Vagina (tissue), 2 donors: ENCODE results near the gene NACAD. TPM values are rescaled to one million over a fixed set of nuclear protein-coding genes. Genes with fewer than 3 reads are reported as not detected.

ENCODE experiments used
- DNase-seq, 2 donors: peaks; one replicate each; pipeline ENCODE4 v3.0.0-alpha.2; 2017; ENCODE audit errors: extremely low spot score in 2 of 2
- H3K27ac ChIP-seq: fragments of 200-600 bp; sonication (generic); one replicate; pipeline ENCODE4 v1.5.1; 2019
- H3K27me3 ChIP-seq: fragments of 200-600 bp; sonication (generic); one replicate; pipeline ENCODE4 v1.5.1; 2019
- H3K36me3 ChIP-seq, 2 donors: fragments of 200-600 bp; sonication (generic); one replicate each; pipeline ENCODE4 v1.5.1; 2017 to 2019
- H3K4me1 ChIP-seq: fragments of 200-600 bp; sonication (generic); one replicate; pipeline ENCODE4 v1.5.1; 2019
- H3K4me3 ChIP-seq, 2 donors: fragments of 200-600 bp; sonication (generic); 1 replicate in 1 of 2; 2 replicates in 1 of 2; pipeline ENCODE4 v1.5.1; 2016 to 2019
- H3K9me3 ChIP-seq: fragments of 200-600 bp; sonication (generic); one replicate; pipeline ENCODE4 v1.5.1; 2019
- POLR2A ChIP-seq, 2 donors: fragments of 450-650 bp; IDR thresholded peaks; one replicate each; pipeline ENCODE4 v1.6.1; 2017; ENCODE audit warnings: antibody characterized with exemption in 2 of 2, mild to moderate bottlenecking in 2 of 2, moderate library complexity in 2 of 2
- POLR2AphosphoS5 ChIP-seq, 2 donors: sonication (generic); formaldehyde crosslinking; IDR thresholded peaks; one replicate each; pipeline ENCODE4 v1.9.0; 2017; ENCODE audit warnings: antibody characterized with exemption in 2 of 2, mild to moderate bottlenecking in 2 of 2, low read depth in 1 of 2; ENCODE audit not compliant: insufficient read depth in 1 of 2
- intact Hi-C: fragments of 100-400 bp; cut with DNase I; formaldehyde crosslinking; loops from one replicate; pipeline ENCODE4 v1.15.1; 2023
- total RNA-seq: library from RNA; depleted of rRNA; stranded (reverse); fragments of >200 nt; gene quantifications from one replicate; pipeline ENCODE4 v1.2.3, GENCODE V29; 2016
- TF ChIP-seq, protein P1 (sequence below), 3 experiments: fragments of 450-650 bp in 2 of 3; fragments of 200-600 bp in 1 of 3; sonication (generic) in 1 of 3; IDR thresholded peaks; one replicate each; pipeline ENCODE4 v1.5.1; 2017 to 2019; ENCODE audit warnings: antibody characterized with exemption in 3 of 3, mild to moderate bottlenecking in 2 of 3, moderate library complexity in 2 of 3

NACAD gene
- total RNA-seq, 1 donor from 2014 or later, result 9.6 TPM

DNA sequence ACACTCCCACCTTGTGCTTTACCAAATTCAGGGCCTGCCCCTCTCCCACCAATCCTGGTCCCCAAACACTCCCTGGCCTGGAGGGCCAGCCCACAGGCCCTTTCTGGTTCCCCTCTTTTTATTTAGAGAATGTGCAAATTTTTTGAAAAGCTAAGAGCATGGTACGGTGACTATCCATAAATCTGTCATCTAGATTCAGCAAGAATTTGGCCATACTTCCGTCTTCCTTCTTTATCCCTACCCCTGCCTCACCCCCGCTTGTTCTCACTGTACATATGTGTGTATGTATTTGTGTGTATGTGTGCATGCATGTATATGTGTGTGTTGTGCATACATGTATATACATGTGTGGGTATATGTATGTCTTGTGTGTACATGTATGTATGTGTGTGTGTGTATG, 30.8 kb upstream of the NACAD start:
- Histone ChIP-seq H3K27ac (no peak overlapping the region), H3K4me1 (no peaks in the 10 kb centered on the region), H3K9me3 (no peaks in the 10 kb centered on the region), H3K36me3 (no peaks in the 10 kb centered on the region), H3K4me3 (no peak overlapping the region), H3K27me3 (no peaks in the 10 kb centered on the region)
- intact Hi-C loops, result no loop called here
- TF ChIP-seq, protein P1, sequence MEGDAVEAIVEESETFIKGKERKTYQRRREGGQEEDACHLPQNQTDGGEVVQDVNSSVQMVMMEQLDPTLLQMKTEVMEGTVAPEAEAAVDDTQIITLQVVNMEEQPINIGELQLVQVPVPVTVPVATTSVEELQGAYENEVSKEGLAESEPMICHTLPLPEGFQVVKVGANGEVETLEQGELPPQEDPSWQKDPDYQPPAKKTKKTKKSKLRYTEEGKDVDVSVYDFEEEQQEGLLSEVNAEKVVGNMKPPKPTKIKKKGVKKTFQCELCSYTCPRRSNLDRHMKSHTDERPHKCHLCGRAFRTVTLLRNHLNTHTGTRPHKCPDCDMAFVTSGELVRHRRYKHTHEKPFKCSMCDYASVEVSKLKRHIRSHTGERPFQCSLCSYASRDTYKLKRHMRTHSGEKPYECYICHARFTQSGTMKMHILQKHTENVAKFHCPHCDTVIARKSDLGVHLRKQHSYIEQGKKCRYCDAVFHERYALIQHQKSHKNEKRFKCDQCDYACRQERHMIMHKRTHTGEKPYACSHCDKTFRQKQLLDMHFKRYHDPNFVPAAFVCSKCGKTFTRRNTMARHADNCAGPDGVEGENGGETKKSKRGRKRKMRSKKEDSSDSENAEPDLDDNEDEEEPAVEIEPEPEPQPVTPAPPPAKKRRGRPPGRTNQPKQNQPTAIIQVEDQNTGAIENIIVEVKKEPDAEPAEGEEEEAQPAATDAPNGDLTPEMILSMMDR (IDR thresholded peaks at IDR 0.05), result no peak
- TF ChIP-seq POLR2A (IDR thresholded peaks at IDR 0.05) (no peak), POLR2AphosphoS5 (IDR thresholded peaks at IDR 0.05; ENCODE audit: insufficient read depth in 1 of 2, low read depth in 1 of 2) (no peak)
- no peak for DNase-seq

DNA sequence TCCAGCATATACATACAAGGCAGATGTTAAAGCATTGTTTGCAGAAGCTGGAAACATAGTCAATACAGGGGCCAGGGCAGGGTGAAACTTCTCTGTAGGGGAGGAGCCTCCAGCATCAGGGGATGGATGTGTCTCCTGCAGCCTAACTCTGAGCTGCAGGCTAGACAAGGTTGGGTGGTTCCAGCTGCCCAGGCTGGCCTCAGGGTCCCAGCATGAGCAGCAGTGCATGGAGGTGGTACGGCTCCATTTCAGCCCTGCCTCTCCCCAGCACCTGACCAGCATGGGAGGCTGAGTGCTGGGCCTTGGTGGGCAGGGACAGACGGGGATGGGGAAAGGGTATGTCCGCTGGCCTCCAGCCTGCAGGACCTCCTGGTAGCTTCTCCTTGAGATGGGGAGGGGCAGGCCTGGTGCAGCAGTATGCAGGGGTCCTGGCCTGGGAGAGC, 30.1 kb upstream of the NACAD start:
- no peak for TF ChIP-seq POLR2AphosphoS5 (IDR thresholded peaks at IDR 0.05; ENCODE audit: insufficient read depth in 1 of 2, low read depth in 1 of 2)
- TF ChIP-seq, protein P1 (IDR thresholded peaks at IDR 0.05), result no peak
- no peak for TF ChIP-seq POLR2A (IDR thresholded peaks at IDR 0.05)
- Histone ChIP-seq H3K4me1 (no peaks in the 10 kb centered on the region), H3K27me3 (no peaks in the 10 kb centered on the region), H3K9me3 (no peaks in the 10 kb centered on the region), H3K36me3 (no peaks in the 10 kb centered on the region), H3K4me3 (no peak overlapping the region), H3K27ac (no peak overlapping the region)
- DNase-seq, result no peak
- intact Hi-C loops, result no loop called here

DNA sequence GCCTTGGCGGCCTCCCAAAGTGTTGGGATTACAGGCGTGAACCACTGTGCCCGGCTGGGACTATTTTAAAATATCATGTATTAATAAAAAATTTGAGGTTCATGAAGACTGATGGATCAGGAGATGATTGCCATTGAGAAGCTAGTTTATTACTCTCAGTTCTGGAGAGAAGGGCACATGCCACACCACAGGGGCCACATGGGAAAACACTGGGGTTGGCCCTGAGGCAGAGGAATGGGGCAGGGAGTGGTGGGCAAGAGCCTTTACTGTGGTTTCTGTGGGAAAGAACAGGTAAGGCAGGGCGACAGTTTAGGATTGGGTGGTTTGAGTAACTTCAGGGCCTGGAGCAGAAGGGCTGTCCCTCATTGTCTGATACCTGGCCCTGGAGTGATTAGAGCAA, 29.5 kb upstream of the NACAD start:
- intact Hi-C loops, result no loop called here
- no peaks in the 10 kb centered on the region for H3K27me3 ChIP-seq
- TF ChIP-seq POLR2AphosphoS5 (IDR thresholded peaks at IDR 0.05; ENCODE audit: insufficient read depth in 1 of 2, low read depth in 1 of 2) (no peak), POLR2A (IDR thresholded peaks at IDR 0.05) (no peak)
- TF ChIP-seq, protein P1 (IDR thresholded peaks at IDR 0.05), result no peak
- H3K4me1 ChIP-seq, result no peaks in the 10 kb centered on the region
- DNase-seq, result no peak
- H3K4me3 ChIP-seq, result no peak overlapping the region
- H3K27ac ChIP-seq, result no peak overlapping the region
- H3K36me3 ChIP-seq, result no peaks in the 10 kb centered on the region
- no peaks in the 10 kb centered on the region for H3K9me3 ChIP-seq

DNA sequence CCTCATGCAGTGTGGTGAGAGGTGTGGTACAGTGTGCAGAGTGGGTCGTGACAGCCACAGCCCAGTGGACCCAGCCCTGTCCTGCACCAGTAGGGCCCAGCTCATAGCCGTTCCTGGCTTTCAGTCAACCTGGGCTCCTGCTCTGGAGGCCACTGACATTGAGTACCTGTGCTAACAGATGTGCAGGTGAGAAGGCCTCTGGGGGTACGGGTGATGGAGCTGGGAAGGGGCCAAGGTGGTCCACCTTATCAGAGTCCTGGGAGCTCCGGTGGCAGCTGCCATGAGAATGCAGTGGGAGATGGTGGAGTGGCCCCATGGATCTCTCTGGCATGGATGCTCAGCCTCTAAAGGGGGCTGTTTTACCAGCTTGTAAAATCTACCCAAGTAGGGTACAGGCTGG, 28.8 kb upstream of the NACAD start:
- no peak for DNase-seq
- H3K4me1 ChIP-seq, result peaks cover 2% of the 10 kb centered on the region
- no peak overlapping the region for H3K4me3 ChIP-seq
- no peaks in the 10 kb centered on the region for H3K9me3 ChIP-seq
- H3K36me3 ChIP-seq, result no peaks in the 10 kb centered on the region
- no peak overlapping the region for H3K27ac ChIP-seq
- no peaks in the 10 kb centered on the region for H3K27me3 ChIP-seq
- intact Hi-C loops, result no loop called here
- TF ChIP-seq, protein P1 (IDR thresholded peaks at IDR 0.05), result no peak
- TF ChIP-seq POLR2AphosphoS5 (IDR thresholded peaks at IDR 0.05; ENCODE audit: insufficient read depth in 1 of 2, low read depth in 1 of 2) (no peak), POLR2A (IDR thresholded peaks at IDR 0.05) (no peak)

DNA sequence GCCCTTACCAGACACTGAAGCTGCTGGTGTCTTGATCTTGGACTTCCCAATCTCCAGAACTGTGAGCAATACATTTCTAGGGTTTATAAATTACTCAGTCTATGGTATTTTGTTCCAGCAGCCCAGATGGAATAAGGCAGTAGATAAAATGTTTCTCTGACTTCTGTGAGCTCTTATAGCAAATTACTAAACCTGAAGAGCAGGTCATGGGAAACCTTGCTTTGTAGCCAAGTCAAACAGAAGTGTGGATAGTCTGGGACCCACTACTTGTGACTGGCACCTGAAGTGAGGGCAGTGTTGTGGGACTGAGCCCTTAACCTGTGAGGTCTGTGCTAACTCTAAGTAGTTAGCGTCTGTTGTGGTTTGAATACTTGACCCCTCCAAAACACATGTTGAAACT, 27.3 kb upstream of the NACAD start:
- no peak for DNase-seq
- no peaks in the 10 kb centered on the region for H3K27me3 ChIP-seq
- H3K36me3 ChIP-seq, result no peaks in the 10 kb centered on the region
- H3K27ac ChIP-seq, result no peak overlapping the region
- peaks cover 11% of the 10 kb centered on the region for H3K4me1 ChIP-seq
- intact Hi-C loops, result no loop called here
- no peaks in the 10 kb centered on the region for H3K9me3 ChIP-seq
- TF ChIP-seq, protein P1 (IDR thresholded peaks at IDR 0.05), result no peak
- TF ChIP-seq POLR2A (IDR thresholded peaks at IDR 0.05), result no peak
- no peak for TF ChIP-seq POLR2AphosphoS5 (IDR thresholded peaks at IDR 0.05; ENCODE audit: insufficient read depth in 1 of 2, low read depth in 1 of 2)
- H3K4me3 ChIP-seq, result no peak overlapping the region
